GM12878 (cell line): Measurements from ENCODE around the gene TCERG1L. TPM values are rescaled to one million over a fixed set of nuclear protein-coding genes. Genes with fewer than 3 reads are reported as not detected.

Source experiments
- ATAC-seq: fragments of 200-7000 bp; cut with Tn5 transposase; 3 replicates; pipeline ENCODE4 v1.9.1; 2020; ENCODE audit warnings: mild to moderate bottlenecking, moderate library complexity
- BruUV-seq: library from RNA; stranded (reverse); fragments of 400-500 nt; replicated peaks from 2 replicates; lab custom pipeline; 2021; lab: Mats Ljungman, UMichigan
- CTCF ChIA-PET: fragments of 300-600 bp; sonication (Branson Sonifier 250); formaldehyde crosslinking; extraction: SDS; loops from one replicate; lab custom pipeline; 2021; ENCODE audit warnings: inconsistent platforms; lab: Yijun Ruan, JAX
- POLR2A ChIA-PET: fragments of 350-600 bp; formaldehyde crosslinking; extraction: SDS; loops from one replicate; lab custom pipeline; 2021; ENCODE audit warnings: inconsistent platforms; lab: Charles Lee
- RAD21 ChIA-PET: fragments of 300-600 bp; sonication (Branson Sonifier 250); formaldehyde crosslinking; loops from one replicate; lab custom pipeline; 2023; ENCODE audit warnings: antibody characterized with exemption; ENCODE audit not compliant: unreplicated experiment; lab: Charles Lee
- SMC1A ChIA-PET: fragments of 300-600 bp; sonication (Branson Sonifier 250); formaldehyde crosslinking; loops from one replicate; lab custom pipeline; 2023; ENCODE audit not compliant: unreplicated experiment, uncharacterized antibody; lab: Charles Lee
- DNase-seq: peaks from one replicate; pipeline ENCODE4 v3.0.0-alpha.2; 2011; ENCODE audit warnings: low read depth, low spot score
- FAIRE-seq: peaks from 3 replicates; lab custom pipeline; 2011; peaks lifted over from hg19 to GRCh38; lab: Jason Lieb, UNC
- H2AFZ ChIP-seq: 2 replicates; pipeline ENCODE4 v1.6.0; 2011; ENCODE audit warnings: low read depth, low read length, control low read depth; ENCODE audit not compliant: control insufficient read depth
- H3K27ac ChIP-seq: 2 replicates; pipeline ENCODE4 v1.5.1; 2011; ENCODE audit warnings: control low read depth; ENCODE audit not compliant: control insufficient read depth, insufficient read depth
- H3K27me3 ChIP-seq, 2 experiments: replicated peaks in 1 of 2; 2 replicates each; pipeline versions ENCODE4 v1.6.0 to v1.6.1; 2011; ENCODE audit warnings: low read length in 1 of 2; ENCODE audit not compliant: control insufficient read depth in 2 of 2, insufficient read depth in 2 of 2
- H3K36me3 ChIP-seq, 2 experiments: 2 replicates each; pipeline ENCODE4 v1.5.1; 2011; ENCODE audit warnings: low read length in 1 of 2; ENCODE audit not compliant: control insufficient read depth in 2 of 2, insufficient read depth in 2 of 2
- H3K4me1 ChIP-seq: 2 replicates; pipeline ENCODE4 v1.6.1; 2011; ENCODE audit warnings: mild to moderate bottlenecking, low read length, moderate library complexity, mixed read lengths; ENCODE audit not compliant: control insufficient read depth, insufficient read depth
- H3K4me2 ChIP-seq: 2 replicates; pipeline ENCODE4 v1.6.0; 2011; ENCODE audit warnings: control low read depth; ENCODE audit not compliant: control insufficient read depth, insufficient read depth
- H3K4me3 ChIP-seq: fragments of 200-600 bp; sonication (generic); 2 replicates; pipeline ENCODE4 v1.5.1; 2016
- H3K79me2 ChIP-seq: 2 replicates; pipeline ENCODE4 v1.6.0; 2011; ENCODE audit warnings: low read length; ENCODE audit not compliant: control insufficient read depth, insufficient read depth
- H3K9ac ChIP-seq: 2 replicates; pipeline ENCODE4 v1.8.0; 2011; ENCODE audit warnings: low read length, control low read depth, mixed read lengths; ENCODE audit not compliant: control insufficient read depth, insufficient read depth
- H3K9me3 ChIP-seq: replicated peaks from 3 replicates; pipeline ENCODE4 v1.5.1; 2011; ENCODE audit warnings: mild to moderate bottlenecking, low read length; ENCODE audit not compliant: control insufficient read depth, insufficient read depth
- H4K20me1 ChIP-seq: 2 replicates; pipeline ENCODE4 v1.6.0; 2011; ENCODE audit not compliant: control insufficient read depth, insufficient read depth
- CBFB ChIP-seq: IDR thresholded peaks from 2 replicates; pipeline ENCODE4 v1.6.1; 2016; ENCODE audit warnings: antibody characterized with exemption, low read depth
- FOXK2 ChIP-seq: fragments of 450-650 bp; IDR thresholded peaks from 2 replicates; pipeline ENCODE4 v1.6.1; 2017; ENCODE audit warnings: mild to moderate bottlenecking, moderate library complexity
- FOXM1 ChIP-seq: IDR thresholded peaks from 2 replicates; pipeline ENCODE4 v1.6.1; 2012; ENCODE audit warnings: low read depth, mild to moderate bottlenecking, inconsistent platforms, low read length, moderate library complexity
- NFYA ChIP-seq: IDR thresholded peaks from 2 replicates; pipeline ENCODE4 v1.6.1; 2011; ENCODE audit warnings: low read depth, mild to moderate bottlenecking, low read length, improper control_type of control experiment, borderline replicate concordance
- NFYB ChIP-seq: IDR thresholded peaks from 2 replicates; pipeline ENCODE4 v1.6.1; 2011; ENCODE audit warnings: low read depth, mild to moderate bottlenecking, low read length, improper control_type of control experiment, moderate library complexity; ENCODE audit not compliant: insufficient read depth
- POLR2AphosphoS2 ChIP-seq: IDR thresholded peaks from 2 replicates; pipeline ENCODE4 v1.6.1; 2011; ENCODE audit warnings: low read depth, mild to moderate bottlenecking, low read length, improper control_type of control experiment, moderate library complexity
- RCOR1 ChIP-seq: conservative IDR thresholded peaks from 2 replicates; pipeline ENCODE4 v1.6.1; 2012; ENCODE audit warnings: low read depth, low read length, improper control_type of control experiment
- SIN3A ChIP-seq: IDR thresholded peaks from 2 replicates; pipeline ENCODE4 v1.6.1; 2012; ENCODE audit warnings: low read depth, low read length, improper control_type of control experiment
- SPI1 ChIP-seq: IDR thresholded peaks from 2 replicates; pipeline ENCODE4 v1.6.1; 2011; ENCODE audit warnings: low read depth, mild to moderate bottlenecking, low read length, moderate library complexity, borderline replicate concordance; ENCODE audit not compliant: insufficient read depth
- ZNF274 ChIP-seq: IDR thresholded peaks from one replicate; pipeline ENCODE4 v1.8.0; 2011; ENCODE audit not compliant: insufficient read length, insufficient read depth
- ZSCAN29 ChIP-seq: fragments of 450-650 bp; IDR thresholded peaks from 2 replicates; pipeline ENCODE4 v1.6.1; 2017; ENCODE audit warnings: mild to moderate bottlenecking, moderate library complexity
- WGBS: methylation state at CpG from one replicate; pipeline ENCODE4 v1.1.6; 2016; ENCODE audit warnings: low lambda C conversion rate; ENCODE audit not compliant: insufficient replicate concordance, insufficient coverage; ENCODE audit errors: missing lambda C conversion rate; 5-methylcytosine and 5-hydroxymethylcytosine counted together
- in situ Hi-C: fragments of 300-500 bp; cut with MboI; formaldehyde crosslinking; loops from 9 replicates; pipeline ENCODE4 v1.14.3; 2018; ENCODE audit warnings: mixed read lengths
- intact Hi-C: fragments of 100-400 bp; cut with micrococcal nuclease; formaldehyde crosslinking; loops from one replicate; pipeline ENCODE4 v1.14.2; 2022; ENCODE audit not compliant: unreplicated experiment
- polyA plus RNA-seq, 11 experiments: library from polyadenylated mRNA; depleted of rRNA in 4 of 11; unstranded in 6 of 11; stranded (reverse) in 5 of 11; fragments of >200 nt; fragmentation: Nextera tagmentation in 4 of 11; fragmentation: Illumina TruSeq in 1 of 11; extraction: Ambion mirVana in 4 of 11; extraction: Trizol in 1 of 11; gene quantifications; 1 replicate in 1 of 11; 2 replicates in 10 of 11; pipeline versions ENCODE4 v1.2.1 to v1.2.3, GENCODE V29; 2011 to 2016; ENCODE audit warnings: inconsistent platforms in 2 of 11, missing spikeins in 2 of 11, low read depth in 1 of 11
- total RNA-seq, 4 experiments: library from RNA; depleted of rRNA in 3 of 4; stranded (reverse); fragments of >200 nt in 3 of 4; fragmentation: Illumina TruSeq in 1 of 4; extraction: Trizol in 1 of 4; gene quantifications; 2 replicates each; pipeline versions ENCODE4 v1.2.1 to v1.2.3, GENCODE V29; 2013 to 2021
- TF ChIP-seq, protein P1 (sequence below): IDR thresholded peaks from 2 replicates; pipeline ENCODE4 v1.6.1; 2011; ENCODE audit warnings: low read depth, low read length, improper control_type of control experiment, borderline replicate concordance
- TF ChIP-seq, protein P2 (sequence below), 3 experiments: IDR thresholded peaks in 2 of 3; conservative IDR thresholded peaks in 1 of 3; 2 replicates each; pipeline ENCODE4 v1.5.1; 2011; ENCODE audit warnings: low read depth in 3 of 3, low read length in 3 of 3, mild to moderate bottlenecking in 3 of 3, control low read depth in 2 of 3, moderate library complexity in 2 of 3, inconsistent platforms in 1 of 3, mixed read lengths in 1 of 3; ENCODE audit not compliant: control insufficient read depth in 2 of 3, insufficient read depth in 1 of 3; ENCODE audit errors: extremely low read depth in 1 of 3
- TF ChIP-seq, protein P3 (sequence below): IDR thresholded peaks from 2 replicates; pipeline ENCODE4 v1.6.1; 2012; ENCODE audit warnings: low read depth, low read length, improper control_type of control experiment
- TF ChIP-seq, protein P4 (sequence below): IDR thresholded peaks from 2 replicates; pipeline ENCODE4 v1.6.1; 2011; ENCODE audit warnings: low read depth, mild to moderate bottlenecking, low read length, moderate library complexity, borderline replicate concordance; ENCODE audit errors: extremely low read depth
- TF ChIP-seq, protein P5 (sequence below): fragments of 450-650 bp; IDR thresholded peaks from 2 replicates; pipeline ENCODE4 v1.6.1; 2017; ENCODE audit warnings: mild to moderate bottlenecking, low read depth, inconsistent platforms; ENCODE audit not compliant: poor library complexity, severe bottlenecking

The TCERG1L gene
- total and polyA plus RNA-seq, 10 of the 15 experiments (the other 5 are each of a cell fraction or from before 2014, with no cell fraction given), result not detected

DNA sequence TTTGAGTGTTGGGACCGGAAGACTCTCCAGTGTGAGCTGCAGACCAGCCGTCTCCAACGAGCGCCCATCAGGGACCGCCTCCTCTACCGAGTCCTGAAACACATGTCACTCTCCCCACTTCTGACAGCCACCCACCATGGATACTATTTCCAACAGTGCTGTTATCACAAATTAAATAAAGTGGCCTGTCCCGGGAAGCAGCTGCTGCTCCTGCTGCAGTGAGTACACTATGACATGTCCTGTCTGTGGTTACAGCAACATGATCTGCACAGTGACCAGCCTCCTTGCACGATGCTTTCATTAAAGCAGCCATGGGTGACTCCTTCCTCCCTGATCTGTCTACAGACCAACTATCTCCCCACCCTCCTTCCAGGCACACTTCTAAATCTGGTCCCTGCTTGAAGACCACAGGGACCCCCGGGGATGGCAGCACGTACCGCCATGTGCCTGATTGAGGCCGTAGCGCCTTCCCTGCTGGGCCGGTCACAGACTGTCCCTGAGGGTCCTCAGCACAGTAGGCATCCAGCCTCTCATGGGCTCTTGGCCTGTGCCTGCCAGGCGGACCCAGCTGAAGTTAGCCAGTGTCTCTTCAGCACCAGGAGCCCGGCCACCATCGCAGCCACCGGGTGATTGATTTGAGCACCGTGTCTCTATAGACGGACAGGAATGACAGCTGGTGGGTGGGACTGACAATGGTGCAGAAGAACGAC is 58.8 kb downstream of the TCERG1L start (continued):
- TF ChIP-seq POLR2AphosphoS2, result no peak
- no peak for TF ChIP-seq SIN3A
- TF ChIP-seq FOXM1, result no peak
- no peak for TF ChIP-seq NFYA
- TF ChIP-seq, protein P1, sequence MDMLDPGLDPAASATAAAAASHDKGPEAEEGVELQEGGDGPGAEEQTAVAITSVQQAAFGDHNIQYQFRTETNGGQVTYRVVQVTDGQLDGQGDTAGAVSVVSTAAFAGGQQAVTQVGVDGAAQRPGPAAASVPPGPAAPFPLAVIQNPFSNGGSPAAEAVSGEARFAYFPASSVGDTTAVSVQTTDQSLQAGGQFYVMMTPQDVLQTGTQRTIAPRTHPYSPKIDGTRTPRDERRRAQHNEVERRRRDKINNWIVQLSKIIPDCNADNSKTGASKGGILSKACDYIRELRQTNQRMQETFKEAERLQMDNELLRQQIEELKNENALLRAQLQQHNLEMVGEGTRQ, result no peak
- TF ChIP-seq, protein P2, sequence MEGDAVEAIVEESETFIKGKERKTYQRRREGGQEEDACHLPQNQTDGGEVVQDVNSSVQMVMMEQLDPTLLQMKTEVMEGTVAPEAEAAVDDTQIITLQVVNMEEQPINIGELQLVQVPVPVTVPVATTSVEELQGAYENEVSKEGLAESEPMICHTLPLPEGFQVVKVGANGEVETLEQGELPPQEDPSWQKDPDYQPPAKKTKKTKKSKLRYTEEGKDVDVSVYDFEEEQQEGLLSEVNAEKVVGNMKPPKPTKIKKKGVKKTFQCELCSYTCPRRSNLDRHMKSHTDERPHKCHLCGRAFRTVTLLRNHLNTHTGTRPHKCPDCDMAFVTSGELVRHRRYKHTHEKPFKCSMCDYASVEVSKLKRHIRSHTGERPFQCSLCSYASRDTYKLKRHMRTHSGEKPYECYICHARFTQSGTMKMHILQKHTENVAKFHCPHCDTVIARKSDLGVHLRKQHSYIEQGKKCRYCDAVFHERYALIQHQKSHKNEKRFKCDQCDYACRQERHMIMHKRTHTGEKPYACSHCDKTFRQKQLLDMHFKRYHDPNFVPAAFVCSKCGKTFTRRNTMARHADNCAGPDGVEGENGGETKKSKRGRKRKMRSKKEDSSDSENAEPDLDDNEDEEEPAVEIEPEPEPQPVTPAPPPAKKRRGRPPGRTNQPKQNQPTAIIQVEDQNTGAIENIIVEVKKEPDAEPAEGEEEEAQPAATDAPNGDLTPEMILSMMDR (IDR thresholded peaks at IDR 0.05 in 2 of 3, conservative IDR thresholded peaks at IDR 0.05 in 1 of 3; ENCODE audit: control insufficient read depth in 2 of 3, extremely low read depth in 1 of 3, insufficient read depth in 1 of 3, low read depth in 3 of 3, low read length in 3 of 3), result no peak
- TF ChIP-seq FOXK2, result no peak
- no peak for TF ChIP-seq CBFB

DNA sequence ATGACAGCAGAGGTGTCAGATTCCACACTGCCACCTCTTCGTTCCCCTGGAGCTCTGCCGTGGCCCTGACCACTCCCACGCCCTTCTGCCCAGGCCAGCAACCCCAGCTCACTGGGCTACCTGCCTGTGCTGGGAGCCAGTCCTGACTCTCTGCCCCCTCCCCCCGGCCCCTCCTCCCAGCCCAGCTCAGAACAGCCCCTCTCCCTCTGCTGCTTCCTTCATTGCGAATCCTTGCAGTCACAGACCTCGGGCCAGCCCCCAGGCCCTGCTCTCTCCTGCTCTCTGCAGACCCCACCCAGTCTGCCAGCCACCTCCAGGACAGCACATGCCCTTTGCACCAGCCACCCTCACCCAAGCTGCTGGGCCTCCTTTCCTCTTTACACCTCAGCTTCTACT is 60.4 kb downstream of the TCERG1L start:
- RAD21 ChIA-PET, result no interaction called here
- 17% methylated on average over 5 of the region's 6 CpGs for WGBS
- no peak for DNase-seq

More for the DNA sequence above, 60.4 kb downstream of the TCERG1L start:
- TF ChIP-seq, protein P3, sequence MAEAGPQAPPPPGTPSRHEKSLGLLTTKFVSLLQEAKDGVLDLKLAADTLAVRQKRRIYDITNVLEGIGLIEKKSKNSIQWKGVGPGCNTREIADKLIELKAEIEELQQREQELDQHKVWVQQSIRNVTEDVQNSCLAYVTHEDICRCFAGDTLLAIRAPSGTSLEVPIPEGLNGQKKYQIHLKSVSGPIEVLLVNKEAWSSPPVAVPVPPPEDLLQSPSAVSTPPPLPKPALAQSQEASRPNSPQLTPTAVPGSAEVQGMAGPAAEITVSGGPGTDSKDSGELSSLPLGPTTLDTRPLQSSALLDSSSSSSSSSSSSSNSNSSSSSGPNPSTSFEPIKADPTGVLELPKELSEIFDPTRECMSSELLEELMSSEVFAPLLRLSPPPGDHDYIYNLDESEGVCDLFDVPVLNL, result no peak
- TF ChIP-seq RCOR1 (no peak), ZNF274 (no peak), SPI1 (no peak), NFYB (no peak), ZSCAN29 (no peak)
- TF ChIP-seq, protein P4, sequence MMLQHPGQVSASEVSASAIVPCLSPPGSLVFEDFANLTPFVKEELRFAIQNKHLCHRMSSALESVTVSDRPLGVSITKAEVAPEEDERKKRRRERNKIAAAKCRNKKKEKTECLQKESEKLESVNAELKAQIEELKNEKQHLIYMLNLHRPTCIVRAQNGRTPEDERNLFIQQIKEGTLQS, result no peak
- TF ChIP-seq, protein P5, sequence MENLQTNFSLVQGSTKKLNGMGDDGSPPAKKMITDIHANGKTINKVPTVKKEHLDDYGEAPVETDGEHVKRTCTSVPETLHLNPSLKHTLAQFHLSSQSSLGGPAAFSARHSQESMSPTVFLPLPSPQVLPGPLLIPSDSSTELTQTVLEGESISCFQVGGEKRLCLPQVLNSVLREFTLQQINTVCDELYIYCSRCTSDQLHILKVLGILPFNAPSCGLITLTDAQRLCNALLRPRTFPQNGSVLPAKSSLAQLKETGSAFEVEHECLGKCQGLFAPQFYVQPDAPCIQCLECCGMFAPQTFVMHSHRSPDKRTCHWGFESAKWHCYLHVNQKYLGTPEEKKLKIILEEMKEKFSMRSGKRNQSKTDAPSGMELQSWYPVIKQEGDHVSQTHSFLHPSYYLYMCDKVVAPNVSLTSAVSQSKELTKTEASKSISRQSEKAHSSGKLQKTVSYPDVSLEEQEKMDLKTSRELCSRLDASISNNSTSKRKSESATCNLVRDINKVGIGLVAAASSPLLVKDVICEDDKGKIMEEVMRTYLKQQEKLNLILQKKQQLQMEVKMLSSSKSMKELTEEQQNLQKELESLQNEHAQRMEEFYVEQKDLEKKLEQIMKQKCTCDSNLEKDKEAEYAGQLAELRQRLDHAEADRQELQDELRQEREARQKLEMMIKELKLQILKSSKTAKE, result no peak
- ChIA-PET CTCF (no interaction called here), SMC1A (no interaction called here), POLR2A (no interaction called here)
- intact Hi-C loops (no loop called here), in situ Hi-C loops (no loop called here)
- no peaks in the 10 kb centered on the region for H3K4me1 ChIP-seq
- H3K4me3 ChIP-seq, result no peak overlapping the region
- H3K27me3 ChIP-seq, result no peaks in the 10 kb centered on the region
- no TSS peak for BruUV-seq
- no peaks in the 10 kb centered on the region for H4K20me1 ChIP-seq
- no peak for FAIRE-seq
- no peak overlapping the region for H2AFZ ChIP-seq
- H3K27ac ChIP-seq, result no peak overlapping the region
- ATAC-seq, result no peak
- H3K79me2 ChIP-seq, result no peaks in the 10 kb centered on the region
- no peak overlapping the region for H3K4me2 ChIP-seq
- no peaks in the 10 kb centered on the region for H3K9me3 ChIP-seq
- no peaks in the 10 kb centered on the region for H3K36me3 ChIP-seq
- no peak overlapping the region for H3K9ac ChIP-seq
